Testis (tissue), 3 donors: Measurements from ENCODE around the gene NDUFA12. TPM values are rescaled to one million over a fixed set of nuclear protein-coding genes. Genes with fewer than 3 reads are reported as not detected.

Experiments used
- DNase-seq: peaks from one replicate; pipeline ENCODE4 v3.0.0-alpha.2; 2019
- H3K27ac ChIP-seq, 2 donors: fragments of 200-600 bp; sonication (generic); one replicate each; pipeline ENCODE4 v1.5.1; 2019
- H3K27me3 ChIP-seq: fragments of 200-600 bp; sonication (generic); one replicate; pipeline ENCODE4 v1.5.1; 2019
- H3K36me3 ChIP-seq: fragments of 200-600 bp; sonication (generic); one replicate; pipeline ENCODE4 v1.5.1; 2017; ENCODE audit warnings: low read depth; ENCODE audit errors: missing control alignments
- H3K4me1 ChIP-seq: fragments of 200-600 bp; sonication (generic); one replicate; pipeline ENCODE4 v1.5.1; 2019
- H3K4me3 ChIP-seq, 2 donors: fragments of 200-600 bp; sonication (generic); one replicate each; pipeline ENCODE4 v1.5.1; 2017 to 2019
- H3K9me3 ChIP-seq: fragments of 200-600 bp; sonication (generic); one replicate; pipeline ENCODE4 v1.5.1; 2017
- POLR2A ChIP-seq: fragments of 450-650 bp; IDR thresholded peaks from one replicate; pipeline ENCODE4 v1.6.1; 2017; ENCODE audit warnings: antibody characterized with exemption, mild to moderate bottlenecking, moderate library complexity
- WGBS, 2 donors: methylation state at CpG; one replicate each; pipeline ENCODE4 v1.1.5; 2018; 5-methylcytosine and 5-hydroxymethylcytosine counted together
- intact Hi-C: fragments of 100-400 bp; cut with DNase I; formaldehyde crosslinking; loops from one replicate; pipeline ENCODE4 v1.15.1; 2023; ENCODE audit warnings: low total_unique reads
- polyA plus RNA-seq: library from polyadenylated mRNA; stranded (reverse); fragments of 350-450 nt; fragmentation: Illumina TruSeq; extraction: RNeasy Lipid Tissue Mini Kit (QIAGEN cat#74804); gene quantifications from one replicate; pipeline ENCODE4 v1.2.3, GENCODE V29; 2014; ENCODE audit warnings: low read depth, low replicate concordance; ENCODE audit not compliant: insufficient read depth
- total RNA-seq, 2 donors: library from RNA; depleted of rRNA; stranded (reverse); fragments of >200 nt; gene quantifications; one replicate each; pipeline ENCODE4 v1.2.3, GENCODE V29; 2016
- TF ChIP-seq, protein P1 (sequence below), 3 experiments: fragments of 450-650 bp in 2 of 3; fragments of 200-600 bp in 1 of 3; sonication (generic) in 1 of 3; IDR thresholded peaks; one replicate each; pipeline ENCODE4 v1.5.1; 2016 to 2019; ENCODE audit warnings: antibody characterized with exemption in 3 of 3, mild to moderate bottlenecking in 2 of 3, moderate library complexity in 1 of 3

The NDUFA12 gene
- total and polyA plus RNA-seq, 3 donors from 2014 or later = 75.2 to 136 (median 77.5) TPM

DNA sequence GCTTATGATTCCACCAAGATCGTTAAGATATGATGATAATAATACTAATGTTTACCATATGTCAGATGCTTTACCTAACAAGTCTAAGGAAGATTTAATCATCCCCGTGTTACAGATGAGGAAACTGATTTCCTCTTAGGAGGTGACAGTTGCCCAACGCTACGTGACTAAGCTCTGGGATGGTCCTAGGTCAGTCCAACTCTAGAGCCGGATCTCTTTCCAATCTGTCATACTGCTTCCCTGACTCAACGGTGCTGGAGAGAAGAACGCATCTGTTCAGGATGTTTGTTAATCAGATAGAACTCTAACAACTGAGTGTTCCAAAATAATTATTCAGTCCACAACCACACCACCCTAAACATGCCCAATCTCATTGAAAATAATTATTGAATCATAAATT lies 39.8 kb downstream of the NDUFA12 start:
- 80 to 93% methylated on average over 7 of the region's 7 CpGs for WGBS, 2 donors
- Histone ChIP-seq H3K27me3 (no peaks in the 10 kb centered on the region), H3K36me3 (no peaks in the 10 kb centered on the region), H3K27ac (no peak overlapping the region), H3K4me1 (no peaks in the 10 kb centered on the region), H3K4me3 (no peak overlapping the region), H3K9me3 (no peaks in the 10 kb centered on the region)
- DNase-seq = no peak
- intact Hi-C loops = no loop called here
- TF ChIP-seq POLR2A = no peak
- TF ChIP-seq, protein P1, sequence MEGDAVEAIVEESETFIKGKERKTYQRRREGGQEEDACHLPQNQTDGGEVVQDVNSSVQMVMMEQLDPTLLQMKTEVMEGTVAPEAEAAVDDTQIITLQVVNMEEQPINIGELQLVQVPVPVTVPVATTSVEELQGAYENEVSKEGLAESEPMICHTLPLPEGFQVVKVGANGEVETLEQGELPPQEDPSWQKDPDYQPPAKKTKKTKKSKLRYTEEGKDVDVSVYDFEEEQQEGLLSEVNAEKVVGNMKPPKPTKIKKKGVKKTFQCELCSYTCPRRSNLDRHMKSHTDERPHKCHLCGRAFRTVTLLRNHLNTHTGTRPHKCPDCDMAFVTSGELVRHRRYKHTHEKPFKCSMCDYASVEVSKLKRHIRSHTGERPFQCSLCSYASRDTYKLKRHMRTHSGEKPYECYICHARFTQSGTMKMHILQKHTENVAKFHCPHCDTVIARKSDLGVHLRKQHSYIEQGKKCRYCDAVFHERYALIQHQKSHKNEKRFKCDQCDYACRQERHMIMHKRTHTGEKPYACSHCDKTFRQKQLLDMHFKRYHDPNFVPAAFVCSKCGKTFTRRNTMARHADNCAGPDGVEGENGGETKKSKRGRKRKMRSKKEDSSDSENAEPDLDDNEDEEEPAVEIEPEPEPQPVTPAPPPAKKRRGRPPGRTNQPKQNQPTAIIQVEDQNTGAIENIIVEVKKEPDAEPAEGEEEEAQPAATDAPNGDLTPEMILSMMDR (IDR thresholded peaks at IDR 0.05) = no peak

DNA sequence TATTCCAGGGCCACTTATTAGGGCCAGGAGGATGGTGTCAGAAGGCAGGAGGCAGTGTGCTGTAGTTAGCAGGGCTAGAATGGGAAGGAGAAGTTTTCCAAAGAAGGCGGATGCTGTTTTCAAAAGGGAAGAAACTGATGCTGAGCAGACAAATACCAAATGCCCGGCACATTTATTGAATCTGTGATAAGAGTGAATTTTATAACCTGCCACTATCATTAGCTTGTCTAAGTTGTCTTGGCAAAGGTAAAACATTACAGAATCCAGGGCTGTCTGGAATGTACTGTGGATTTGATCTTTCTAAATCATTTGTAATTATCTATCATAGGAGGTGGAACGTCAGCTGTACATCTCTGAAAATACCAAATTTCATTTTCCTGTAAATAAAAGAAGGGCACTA lies 40.8 kb downstream of the NDUFA12 start:
- H3K27me3 ChIP-seq = no peaks in the 10 kb centered on the region
- no peak overlapping the region for H3K27ac ChIP-seq
- TF ChIP-seq, protein P1 (IDR thresholded peaks at IDR 0.05) = no peak
- TF ChIP-seq POLR2A = no peak
- 72 to 79% methylated on average over 3 of the region's 3 CpGs for WGBS, 2 donors
- DNase-seq = no peak
- intact Hi-C loops = no loop called here
- H3K4me3 ChIP-seq = no peak overlapping the region
- no peaks in the 10 kb centered on the region for H3K4me1 ChIP-seq
- H3K9me3 ChIP-seq = no peaks in the 10 kb centered on the region
- H3K36me3 ChIP-seq = no peaks in the 10 kb centered on the region

DNA sequence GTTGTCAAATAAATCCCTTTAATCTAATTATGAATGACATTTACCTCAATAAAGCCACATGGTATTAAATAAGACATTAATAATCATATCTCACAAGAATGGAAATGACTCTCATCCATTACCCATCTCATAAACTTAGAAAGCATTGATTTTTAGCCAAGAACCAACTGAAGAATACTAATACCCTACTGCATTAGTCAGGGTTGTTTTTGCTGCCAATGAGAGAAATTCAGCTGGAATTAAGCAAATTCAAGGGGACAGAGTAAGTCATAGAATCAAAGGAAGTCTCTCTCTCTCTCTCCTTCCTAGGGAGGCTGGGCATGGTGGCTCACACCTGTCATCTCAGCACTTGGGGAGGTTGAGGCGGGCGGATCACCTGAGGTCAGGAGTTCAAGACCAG lies 41.6 kb downstream of the NDUFA12 start:
- no peaks in the 10 kb centered on the region for H3K9me3 ChIP-seq
- 100% methylated on average over 1 to 2 of the region's 2 CpGs for WGBS, 2 donors
- H3K4me1 ChIP-seq = no peaks in the 10 kb centered on the region
- no peaks in the 10 kb centered on the region for H3K27me3 ChIP-seq
- intact Hi-C loops = no loop called here
- no peak overlapping the region for H3K27ac ChIP-seq
- TF ChIP-seq, protein P1 (IDR thresholded peaks at IDR 0.05) = no peak
- TF ChIP-seq POLR2A = no peak
- no peaks in the 10 kb centered on the region for H3K36me3 ChIP-seq
- H3K4me3 ChIP-seq = no peak overlapping the region
- no peak for DNase-seq

DNA sequence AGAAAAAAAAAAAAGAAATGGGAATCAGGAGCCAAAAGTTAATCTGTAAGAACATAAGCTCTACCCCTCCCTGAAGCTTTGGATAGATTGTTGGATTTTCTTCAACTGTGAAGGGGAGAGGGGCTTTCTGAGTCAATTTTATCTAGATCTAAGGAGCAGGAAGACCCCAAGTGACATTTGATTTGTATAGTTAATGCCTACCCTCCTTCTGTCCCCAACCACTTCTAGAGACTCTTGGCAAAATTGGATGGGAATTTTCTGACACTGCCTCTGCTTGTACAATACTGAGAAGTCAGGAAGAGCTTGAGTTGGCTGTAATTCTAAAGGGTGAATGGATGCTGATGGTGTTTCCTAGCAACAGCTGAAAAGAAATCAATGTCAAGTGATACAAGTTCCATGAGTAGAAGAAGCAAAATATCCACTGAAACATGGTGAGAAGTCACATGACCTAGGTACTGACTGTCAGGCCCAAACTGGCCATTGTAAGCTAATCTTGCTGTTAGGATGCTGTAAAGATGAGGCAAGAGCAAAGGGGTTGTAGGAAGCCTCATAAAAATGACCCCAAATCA lies 42.2 kb downstream of the NDUFA12 start:
- intact Hi-C loops = no loop called here
- no peaks in the 10 kb centered on the region for H3K27me3 ChIP-seq
- no peaks in the 10 kb centered on the region for H3K9me3 ChIP-seq
- DNase-seq = no peak
- no peaks in the 10 kb centered on the region for H3K36me3 ChIP-seq
- H3K4me3 ChIP-seq = no peak overlapping the region
- no peak overlapping the region for H3K27ac ChIP-seq
- TF ChIP-seq, protein P1 (IDR thresholded peaks at IDR 0.05) = no peak
- no peak for TF ChIP-seq POLR2A
- H3K4me1 ChIP-seq = no peaks in the 10 kb centered on the region

DNA sequence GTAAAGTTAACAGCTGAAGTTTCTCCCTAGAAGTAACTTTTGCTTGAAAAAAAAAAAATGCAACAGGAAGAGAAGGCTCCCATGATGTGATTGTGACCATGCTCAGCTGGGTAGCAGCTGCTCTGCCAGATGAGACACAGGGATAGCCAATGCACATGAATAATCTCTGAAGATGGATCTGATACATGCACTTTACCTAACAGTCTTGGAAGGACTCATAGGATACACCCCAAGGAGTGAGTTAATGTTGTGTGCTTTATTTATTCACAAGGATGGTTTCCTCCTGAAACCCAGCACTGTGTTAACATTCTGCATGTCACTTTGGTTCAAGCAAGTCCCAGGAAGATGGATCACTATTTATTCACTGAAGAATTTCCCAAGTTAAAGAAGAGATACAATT lies 46.5 kb downstream of the NDUFA12 start:
- no peaks in the 10 kb centered on the region for H3K4me1 ChIP-seq
- intact Hi-C loops = no loop called here

More for the DNA sequence above, 46.5 kb downstream of the NDUFA12 start:
- no peak for DNase-seq
- Histone ChIP-seq H3K36me3 (no peaks in the 10 kb centered on the region), H3K9me3 (no peaks in the 10 kb centered on the region), H3K27me3 (no peaks in the 10 kb centered on the region), H3K4me3 (no peak overlapping the region), H3K27ac (no peak overlapping the region)
- TF ChIP-seq, protein P1 (IDR thresholded peaks at IDR 0.05) = no peak
- no peak for TF ChIP-seq POLR2A
